ENCODE measurements around the gene RRP8. TPM values are rescaled to one million over a fixed set of nuclear protein-coding genes. Genes with fewer than 3 reads are reported as not detected.
A peak's percentile ranks its signal among the peaks of the same experiment; 100 is the strongest.

The RRP8 gene
- total RNA-seq, 1 donor: 7.2 TPM

GRCh38 chr11:6617315-6617781 lies 13.9 kb upstream of the RRP8 start:
- H3K9me3 ChIP-seq (ENCODE audit: low read depth, low read length): no peaks in the 10 kb centered on the region
- H3K27me3 ChIP-seq (ENCODE audit: insufficient read depth, low read length): no peaks in the 10 kb centered on the region
- peaks cover 34% of the 10 kb centered on the region for H3K4me1 ChIP-seq (ENCODE audit: insufficient read depth, low read length)
- peak overlapping the region; percentile 95 for H3K4me2 ChIP-seq (ENCODE audit: insufficient read depth, low read length)
- H3K4me3 ChIP-seq (ENCODE audit: insufficient read depth, low read length): peak overlapping the region; percentile 79
- H3K36me3 ChIP-seq (ENCODE audit: insufficient read depth, low read length): peaks cover 26% of the 10 kb centered on the region
- no peak for TF ChIP-seq CTCF (IDR thresholded peaks at IDR 0.05; ENCODE audit: extremely low read depth, low read depth, low read length)
- peaks cover 23% of the 10 kb centered on the region for H3K79me2 ChIP-seq (ENCODE audit: insufficient read depth, low read length)
- H2AFZ ChIP-seq (ENCODE audit: low read length): no peak overlapping the region
- H3K27ac ChIP-seq (ENCODE audit: low read depth, low read length): peak overlapping the region; percentile 27
- no peaks in the 10 kb centered on the region for H4K20me1 ChIP-seq (ENCODE audit: insufficient read depth, low read length)
- peak; percentile 59 for DNase-seq (ENCODE audit: insufficient read length, low spot score, missing footprints)

- Histone ChIP-seq H3K4me2 (ENCODE audit: insufficient read depth, low read length) (no peak overlapping the region), H3K36me3 (ENCODE audit: insufficient read depth, low read length) (peaks cover 26% of the 10 kb centered on the region), H3K27me3 (ENCODE audit: insufficient read depth, low read length) (no peaks in the 10 kb centered on the region), H3K79me2 (ENCODE audit: insufficient read depth, low read length) (peaks cover 24% of the 10 kb centered on the region), H3K27ac (ENCODE audit: low read depth, low read length) (peak overlapping the region; percentile 19), H2AFZ (ENCODE audit: low read length) (no peak overlapping the region), H3K4me3 (ENCODE audit: insufficient read depth, low read length) (no peak overlapping the region), H3K4me1 (ENCODE audit: insufficient read depth, low read length) (peaks cover 35% of the 10 kb centered on the region), H3K9me3 (ENCODE audit: low read depth, low read length) (no peaks in the 10 kb centered on the region), H4K20me1 (ENCODE audit: insufficient read depth, low read length) (no peaks in the 10 kb centered on the region)
- DNase-seq (ENCODE audit: insufficient read length, low spot score, missing footprints): no peak
- no peak for TF ChIP-seq CTCF (IDR thresholded peaks at IDR 0.05; ENCODE audit: extremely low read depth, low read depth, low read length)
Observed at GRCh38 chr11:6616596-6617250, 13.3 kb upstream of the RRP8 start.

GRCh38 chr11:6615882-6616585 lies 12.6 kb upstream of the RRP8 start:
- no peak for TF ChIP-seq CTCF (IDR thresholded peaks at IDR 0.05; ENCODE audit: extremely low read depth, low read depth, low read length)
- Histone ChIP-seq H4K20me1 (ENCODE audit: insufficient read depth, low read length) (peaks cover 3% of the 10 kb centered on the region), H3K4me3 (ENCODE audit: insufficient read depth, low read length) (no peak overlapping the region), H3K9me3 (ENCODE audit: low read depth, low read length) (no peaks in the 10 kb centered on the region), H2AFZ (ENCODE audit: low read length) (no peak overlapping the region), H3K4me2 (ENCODE audit: insufficient read depth, low read length) (no peak overlapping the region), H3K27ac (ENCODE audit: low read depth, low read length) (peak overlapping the region; percentile 19), H3K27me3 (ENCODE audit: insufficient read depth, low read length) (no peaks in the 10 kb centered on the region), H3K79me2 (ENCODE audit: insufficient read depth, low read length) (peaks cover 31% of the 10 kb centered on the region), H3K4me1 (ENCODE audit: insufficient read depth, low read length) (peaks cover 38% of the 10 kb centered on the region), H3K36me3 (ENCODE audit: insufficient read depth, low read length) (peaks cover 30% of the 10 kb centered on the region)
- peak; percentile 87 for DNase-seq (ENCODE audit: insufficient read length, low spot score, missing footprints)

- H4K20me1 ChIP-seq (ENCODE audit: insufficient read depth, low read length): peaks cover 12% of the 10 kb centered on the region
- no peak for DNase-seq (ENCODE audit: insufficient read length, low spot score, missing footprints)
- no peak overlapping the region for H3K27ac ChIP-seq (ENCODE audit: low read depth, low read length)
- H3K4me3 ChIP-seq (ENCODE audit: insufficient read depth, low read length): no peak overlapping the region
- H3K79me2 ChIP-seq (ENCODE audit: insufficient read depth, low read length): peaks cover 41% of the 10 kb centered on the region
- no peaks in the 10 kb centered on the region for H3K27me3 ChIP-seq (ENCODE audit: insufficient read depth, low read length)
- no peak overlapping the region for H3K4me2 ChIP-seq (ENCODE audit: insufficient read depth, low read length)
- no peak for TF ChIP-seq CTCF (IDR thresholded peaks at IDR 0.05; ENCODE audit: extremely low read depth, low read depth, low read length)
- H3K9me3 ChIP-seq (ENCODE audit: low read depth, low read length): no peaks in the 10 kb centered on the region
- peaks cover 40% of the 10 kb centered on the region for H3K36me3 ChIP-seq (ENCODE audit: insufficient read depth, low read length)
- no peak overlapping the region for H2AFZ ChIP-seq (ENCODE audit: low read length)
- peaks cover 42% of the 10 kb centered on the region for H3K4me1 ChIP-seq (ENCODE audit: insufficient read depth, low read length)
Observed at GRCh38 chr11:6615046-6615445, 11.6 kb upstream of the RRP8 start.
